T follicular helper cell (primary cell): ENCODE data around the gene TSPAN15.
A peak's percentile ranks its signal among the peaks of the same experiment; 100 is the strongest.

Experiments used
- DNase-seq: peaks from one replicate; pipeline ENCODE4 v3.0.0-alpha.2; 2020; ENCODE audit warnings: low read depth

Gene TSPAN15

GRCh38 chr10:69417542-69417941 lies 33.7 kb upstream of the TSPAN15 start:
- no peak for DNase-seq

- no peak for DNase-seq
Measured at GRCh38 chr10:69418052-69418752, 33.1 kb upstream of the TSPAN15 start.

GRCh38 chr10:69419096-69419743 lies 32.0 kb upstream of the TSPAN15 start:
- DNase-seq = no peak

- DNase-seq = no peak
Measured at GRCh38 chr10:69419744-69420126, 31.5 kb upstream of the TSPAN15 start.

- DNase-seq = no peak
Measured at GRCh38 chr10:69421611-69422308, 29.5 kb upstream of the TSPAN15 start.

GRCh38 chr10:69422676-69423075 lies 28.6 kb upstream of the TSPAN15 start:
- DNase-seq = no peak

- DNase-seq = no peak
Measured at GRCh38 chr10:69425041-69425440, 26.2 kb upstream of the TSPAN15 start.

- DNase-seq = peak; percentile 54
Measured at GRCh38 chr10:69425511-69426298, 25.6 kb upstream of the TSPAN15 start.

GRCh38 chr10:69426376-69426727 lies 24.9 kb upstream of the TSPAN15 start:
- DNase-seq = no peak

GRCh38 chr10:69428165-69428564 lies 23.1 kb upstream of the TSPAN15 start:
- DNase-seq = no peak

- no peak for DNase-seq
Measured at GRCh38 chr10:69434169-69434568, 17.1 kb upstream of the TSPAN15 start.

- DNase-seq = no peak
Measured at GRCh38 chr10:69434926-69435325, 16.3 kb upstream of the TSPAN15 start.

GRCh38 chr10:69435966-69436520 lies 15.2 kb upstream of the TSPAN15 start:
- DNase-seq = no peak

GRCh38 chr10:69437321-69438259 lies 13.7 kb upstream of the TSPAN15 start:
- DNase-seq = no peak

GRCh38 chr10:69438536-69439349 lies 12.5 kb upstream of the TSPAN15 start:
- DNase-seq = no peak

GRCh38 chr10:69439350-69439739 lies 11.9 kb upstream of the TSPAN15 start:
- no peak for DNase-seq

GRCh38 chr10:69439813-69440506 lies 11.3 kb upstream of the TSPAN15 start:
- no peak for DNase-seq

- DNase-seq = no peak
Measured at GRCh38 chr10:69443354-69443753, 7.9 kb upstream of the TSPAN15 start.

- DNase-seq = no peak
Measured at GRCh38 chr10:69445041-69445440, 6.2 kb upstream of the TSPAN15 start.

- no peak for DNase-seq
Measured at GRCh38 chr10:69446229-69446628, 5.0 kb upstream of the TSPAN15 start.
